Activated CD8-positive, alpha-beta memory T cell treated with anti-CD3 and anti-CD28 coated beads for 48 hours (primary cell): ENCODE measurements around the gene PLCXD3.
"Not testable (repeated sequence)": the region's sequence is repeated elsewhere in the genome, so short reads cannot be mapped to it uniquely, and the experiment has no call there.

Source experiments
- DNase-seq, 3 experiments: peaks; one replicate each; pipeline ENCODE4 v3.0.0-alpha.2; 2020; ENCODE audit warnings: low read depth in 2 of 3, low spot score in 2 of 3

PLCXD3 gene

DNA sequence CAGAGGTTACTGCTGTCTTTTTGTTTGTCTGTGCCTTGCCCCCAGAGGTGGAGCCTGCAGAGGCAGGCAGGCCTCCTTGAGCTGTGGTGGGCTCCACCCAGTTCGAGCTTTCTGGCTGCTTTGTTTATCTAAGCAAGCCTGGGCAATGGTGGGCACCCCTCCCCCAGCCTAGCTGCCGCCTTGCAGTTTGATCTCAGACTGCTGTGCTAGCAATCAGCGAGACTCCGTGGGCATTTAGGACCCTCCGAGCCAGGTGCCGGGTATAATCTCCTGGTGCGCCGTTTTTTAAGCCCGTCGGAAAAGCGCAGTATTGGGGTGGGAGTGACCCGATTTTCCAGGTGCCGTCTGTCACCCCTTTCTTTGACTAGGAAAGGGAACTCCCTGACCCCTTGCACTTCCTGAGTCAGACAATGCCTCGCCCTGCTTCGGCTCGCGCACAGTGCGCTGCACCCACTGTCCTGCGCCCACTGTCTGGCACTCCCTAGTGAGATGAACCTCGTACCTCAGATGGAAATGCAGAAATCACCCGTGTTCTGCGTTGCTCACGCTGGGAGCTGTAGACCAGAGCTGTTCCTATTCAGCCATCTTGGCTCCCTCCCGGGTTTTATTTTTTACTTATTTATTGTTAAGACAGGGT, 16.8 kb downstream of the PLCXD3 start:
- DNase-seq = not testable (repeated sequence)

DNA sequence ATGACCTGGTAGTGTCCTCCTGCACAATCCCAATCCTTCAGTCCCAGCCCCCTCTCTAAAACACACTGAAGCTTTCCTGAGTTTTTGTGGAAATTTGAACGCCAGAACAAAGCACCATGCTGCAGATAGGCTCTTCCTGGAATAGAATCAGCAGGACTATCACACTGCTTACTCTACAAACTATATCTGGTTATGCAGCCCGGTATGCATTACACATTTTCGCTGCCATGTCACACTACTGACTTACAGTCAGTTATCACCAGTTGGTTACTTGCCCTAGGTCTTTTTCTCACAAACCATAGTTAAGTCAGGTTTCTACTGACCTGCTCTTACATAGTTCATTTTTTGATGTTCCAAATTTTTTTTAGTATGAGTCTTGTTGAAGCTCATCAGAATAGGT, 24.9 kb downstream of the PLCXD3 start:
- DNase-seq = no peak

DNA sequence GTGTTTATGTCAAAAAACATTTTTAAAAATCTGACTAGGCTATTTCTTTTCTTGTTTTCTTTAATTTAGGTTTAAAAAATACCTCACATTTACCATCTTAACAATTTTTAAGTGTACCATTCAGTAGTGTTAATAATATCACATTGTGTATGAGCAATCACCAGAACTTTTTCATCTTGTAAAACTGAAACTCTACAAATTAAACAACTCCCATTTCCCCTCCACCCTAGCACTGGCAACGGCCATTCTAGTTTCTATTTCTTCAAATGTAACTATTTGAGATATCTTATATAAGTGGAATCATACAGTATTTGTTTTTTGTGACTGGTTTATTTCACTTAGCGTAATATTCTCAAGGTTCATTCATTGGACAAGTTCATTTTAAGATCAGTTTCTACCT, 27.7 kb downstream of the PLCXD3 start:
- DNase-seq = no peak

DNA sequence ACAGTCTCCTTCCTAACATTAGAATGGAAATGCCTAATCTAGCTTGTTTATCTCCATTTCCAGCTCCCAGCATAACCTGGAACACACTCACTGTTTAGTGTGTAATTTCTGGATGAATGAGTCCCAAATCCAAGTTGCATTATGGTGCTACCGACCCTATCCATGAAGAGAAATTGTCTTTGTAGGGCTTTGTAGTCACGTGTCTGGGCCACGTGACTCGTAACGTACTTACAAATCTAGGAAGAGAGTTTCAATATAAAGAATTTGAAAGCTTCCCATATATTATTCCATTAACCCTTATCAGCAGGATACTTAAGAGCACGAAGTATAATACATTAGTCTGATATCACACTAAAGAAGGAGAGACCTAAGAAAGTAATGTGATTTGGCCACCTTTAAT, 28.2 kb downstream of the PLCXD3 start:
- no peak for DNase-seq

DNA sequence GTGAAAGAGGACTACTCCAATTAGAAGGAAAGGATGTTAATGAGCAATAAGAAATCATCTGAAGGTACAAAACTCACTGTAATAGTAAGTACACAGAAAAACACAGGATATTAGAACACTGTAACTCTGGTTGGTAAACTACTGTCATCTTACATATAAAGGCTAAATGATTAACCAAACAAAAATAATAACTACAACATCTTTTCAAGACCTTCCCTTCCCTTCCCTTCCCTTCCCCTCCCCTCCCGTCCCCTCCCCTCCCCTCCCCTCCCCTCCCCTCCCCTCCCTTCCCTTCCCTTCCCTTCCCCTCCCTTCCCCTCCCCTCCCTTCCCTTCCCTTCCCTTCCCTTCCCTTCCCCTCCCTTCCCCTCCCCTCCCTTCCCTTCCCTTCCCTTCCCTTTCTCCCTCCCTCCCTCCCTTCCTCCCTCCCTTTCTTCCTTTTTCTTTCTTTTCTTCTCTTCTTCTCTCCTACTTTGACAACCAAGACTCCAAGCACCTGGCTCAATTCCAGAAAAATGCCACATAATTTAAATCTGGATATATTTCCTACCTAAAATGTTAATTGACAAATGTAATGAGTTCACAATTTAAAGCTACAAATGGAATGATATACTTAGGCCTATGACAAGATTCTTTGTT, 38.7 kb downstream of the PLCXD3 start:
- not testable (repeated sequence) for DNase-seq

DNA sequence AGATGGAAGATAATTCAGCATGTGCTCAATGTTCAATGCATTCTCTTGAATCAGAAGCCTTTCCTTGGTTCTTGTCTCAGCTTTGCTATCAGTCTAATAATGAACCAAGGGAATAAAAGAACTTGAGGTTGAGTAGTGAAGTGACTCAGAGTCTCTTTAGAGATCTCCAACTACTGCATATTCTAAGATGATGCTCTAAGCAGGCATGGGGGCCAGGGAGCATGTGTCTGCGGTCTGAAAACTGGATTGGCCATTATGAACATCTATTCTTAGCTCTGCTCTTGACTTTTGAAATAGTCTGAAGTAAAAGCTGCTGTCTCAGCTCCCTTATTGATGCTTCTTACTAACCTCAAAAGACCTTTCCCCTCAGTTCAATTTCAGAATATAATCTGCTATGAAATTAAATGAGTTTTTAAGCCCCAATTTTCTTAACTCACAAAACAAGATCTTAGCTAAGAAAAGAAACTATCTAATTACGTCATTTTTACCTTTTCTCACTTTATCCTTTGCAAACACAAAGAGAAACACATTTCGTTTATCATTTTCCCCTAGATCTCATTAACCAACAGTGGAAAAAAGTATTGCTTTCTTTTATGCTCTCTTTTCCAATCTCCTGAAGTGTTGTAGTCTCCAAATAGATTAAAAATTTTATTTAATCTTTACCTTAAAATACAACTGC, 44.8 kb downstream of the PLCXD3 start:
- no peak for DNase-seq

DNA sequence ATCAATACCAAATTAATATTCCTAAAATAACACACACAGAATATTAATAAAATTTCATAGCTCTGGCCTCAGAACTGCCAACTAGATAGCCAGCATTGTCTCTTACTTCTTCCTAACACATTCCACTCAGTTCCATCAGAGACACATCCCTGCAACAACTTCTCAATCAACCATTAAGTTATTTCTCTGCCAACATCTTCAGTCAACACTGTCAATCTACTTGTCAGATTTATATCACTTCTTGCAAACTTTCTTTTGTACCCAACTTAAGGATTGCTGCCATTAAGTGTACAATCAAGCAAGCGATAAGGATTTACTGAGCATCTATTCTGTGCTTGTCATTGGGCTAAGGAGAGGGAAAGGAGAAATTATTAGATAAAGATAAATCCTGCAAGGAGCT, 50.8 kb downstream of the PLCXD3 start:
- DNase-seq = no peak

DNA sequence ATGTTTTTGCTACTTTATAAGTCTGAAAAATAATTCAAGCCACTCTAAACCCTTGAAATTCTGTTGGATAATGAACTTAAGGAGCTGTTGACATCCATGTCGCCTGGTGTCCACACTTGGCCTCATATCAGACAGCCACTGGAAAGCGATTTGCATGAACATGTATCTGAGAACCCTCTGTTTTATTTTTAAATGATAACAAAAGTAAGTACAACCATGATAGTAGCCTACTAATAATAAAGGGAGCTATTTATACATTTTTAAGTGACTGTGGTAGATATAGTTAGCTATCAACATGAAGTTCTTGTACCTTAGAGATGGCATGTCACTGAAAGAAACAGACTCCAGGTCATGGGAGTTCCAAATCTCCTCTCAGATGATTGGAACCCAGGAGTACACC, 53.3 kb downstream of the PLCXD3 start:
- DNase-seq = no peak

DNA sequence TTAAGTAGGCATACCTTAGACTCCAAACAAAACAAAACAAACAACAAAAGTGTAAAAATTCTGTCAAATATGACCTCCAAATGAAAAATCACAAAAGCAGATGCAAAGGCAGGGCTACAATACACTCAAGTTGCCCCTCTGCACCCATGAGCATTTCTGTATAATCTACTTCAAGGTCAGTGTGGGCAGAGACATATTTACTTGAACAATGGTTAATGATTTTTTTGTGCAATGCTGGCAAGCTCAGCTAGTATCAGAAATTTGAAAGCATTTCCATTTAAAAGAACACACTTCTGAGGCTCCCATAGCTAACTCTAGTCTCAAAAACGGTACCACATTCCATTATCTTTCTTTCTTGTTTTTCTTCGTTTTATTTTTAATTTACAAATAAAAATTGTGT, 57.9 kb downstream of the PLCXD3 start:
- DNase-seq = no peak

DNA sequence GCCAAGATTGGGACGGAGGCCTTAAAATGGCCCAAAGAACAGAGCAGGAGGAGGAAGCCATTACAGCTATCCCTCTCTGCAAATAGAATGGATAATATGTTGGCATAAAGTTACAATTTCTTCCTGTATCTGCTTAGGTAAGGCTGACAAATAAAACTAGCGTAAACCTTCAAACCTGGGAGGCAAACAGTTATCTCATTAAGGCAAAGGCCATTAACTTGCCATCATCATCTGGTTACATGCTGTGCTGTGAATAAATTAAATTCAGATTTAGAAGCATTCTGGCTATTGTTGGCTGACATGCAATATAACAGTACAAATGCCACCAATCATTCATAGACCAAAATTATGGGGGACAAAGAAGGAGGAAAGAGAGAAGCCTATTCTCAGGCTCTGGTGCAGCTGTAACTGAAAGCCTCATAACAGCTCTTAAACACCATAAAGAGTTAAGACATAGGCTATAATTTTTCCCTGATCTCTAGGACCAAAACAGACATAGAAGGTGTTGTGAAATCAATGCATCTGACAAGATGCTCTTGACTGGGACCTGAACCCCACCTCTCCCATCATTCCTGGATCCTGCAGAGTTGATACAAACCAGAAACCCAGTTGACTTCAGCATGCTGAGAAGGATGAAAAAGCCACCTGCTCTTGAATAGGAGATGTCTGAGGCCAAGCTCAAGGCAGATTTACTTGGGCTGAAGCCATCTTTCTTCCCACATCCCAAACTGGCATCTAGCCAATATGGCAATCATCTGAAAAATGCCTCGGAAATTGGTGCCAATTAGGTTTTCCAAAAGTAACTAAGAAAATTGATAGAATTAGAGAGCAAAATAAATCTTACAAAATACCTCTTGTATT, 62.5 kb downstream of the PLCXD3 start:
- DNase-seq = no peak

DNA sequence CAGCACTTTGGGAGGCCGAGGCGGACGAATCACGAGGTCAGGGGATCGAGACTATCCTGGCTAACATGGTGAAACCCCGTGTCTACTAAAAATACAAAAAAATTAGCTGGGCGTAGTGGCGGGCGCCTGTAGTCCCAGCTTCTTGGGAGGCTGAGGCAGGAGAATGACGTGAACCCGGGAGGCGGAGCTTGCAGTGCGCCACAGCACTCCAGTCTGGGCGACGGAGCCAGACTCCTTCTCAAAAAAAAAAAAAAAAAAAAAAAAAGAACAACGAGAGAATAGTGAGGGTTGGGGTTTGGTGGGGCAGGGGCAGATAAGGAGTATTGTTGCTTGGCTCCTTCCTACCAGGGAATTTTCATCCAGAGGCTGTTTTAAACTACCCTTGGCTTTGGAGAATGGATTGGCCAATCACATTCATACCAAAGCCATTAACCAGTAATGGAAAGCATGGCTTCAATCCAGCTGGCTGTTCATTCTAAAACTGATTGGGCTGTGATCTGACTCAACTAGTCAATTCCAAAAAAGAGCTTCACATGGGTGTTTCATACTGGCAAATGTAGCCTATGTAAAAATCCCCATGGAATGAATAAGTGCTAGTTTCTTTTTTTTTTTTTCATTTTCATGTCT, 64.4 kb downstream of the PLCXD3 start:
- DNase-seq = no peak

DNA sequence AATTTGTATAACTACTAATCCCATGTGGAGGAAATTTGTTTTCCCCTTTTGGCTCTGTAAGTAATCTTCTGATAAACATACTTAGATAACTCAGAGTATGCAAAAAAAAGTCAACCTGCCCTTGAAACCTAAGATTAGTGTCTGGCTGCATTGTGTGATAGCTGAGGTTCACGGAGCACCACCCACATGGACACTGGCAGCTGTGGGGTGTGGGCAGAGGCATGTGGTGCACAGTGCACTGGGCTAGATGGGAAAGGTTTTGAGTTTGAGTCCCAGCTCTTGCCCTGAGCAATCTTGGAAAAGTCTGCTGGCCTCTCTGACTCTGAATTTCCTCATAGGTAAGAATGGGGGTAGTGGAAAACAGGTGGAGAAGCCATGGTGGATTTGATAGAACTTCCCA, 75.1 kb downstream of the PLCXD3 start:
- no peak for DNase-seq

DNA sequence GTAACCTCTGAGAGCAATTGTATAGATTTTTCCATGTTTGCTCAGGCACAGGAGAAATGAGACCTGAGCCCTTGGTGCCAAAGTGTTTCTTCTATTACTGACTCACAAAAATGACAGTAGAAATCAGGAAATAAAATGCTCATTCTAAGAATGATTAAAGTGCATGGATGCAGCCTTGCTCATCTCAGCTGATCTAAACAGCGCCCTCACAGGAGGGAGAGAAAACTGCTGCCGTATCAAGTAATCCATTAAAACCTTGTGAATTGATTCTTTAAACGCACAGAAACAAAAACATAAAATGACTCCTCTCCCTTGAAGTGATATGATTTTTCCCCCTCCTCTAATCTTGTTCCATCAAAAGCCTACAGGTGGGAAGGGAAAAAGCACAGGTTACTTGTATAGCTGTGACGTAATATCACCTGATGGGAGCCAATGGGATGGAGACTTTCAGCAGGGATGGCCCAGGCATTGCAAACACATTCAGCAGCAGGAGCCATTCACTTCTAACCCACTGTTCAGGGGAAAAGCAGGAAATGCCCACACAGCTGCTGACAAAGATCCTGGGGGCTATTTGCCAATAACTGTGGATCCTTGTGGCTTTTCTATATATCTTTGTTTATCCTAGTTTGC, 76.7 kb downstream of the PLCXD3 start:
- no peak for DNase-seq

DNA sequence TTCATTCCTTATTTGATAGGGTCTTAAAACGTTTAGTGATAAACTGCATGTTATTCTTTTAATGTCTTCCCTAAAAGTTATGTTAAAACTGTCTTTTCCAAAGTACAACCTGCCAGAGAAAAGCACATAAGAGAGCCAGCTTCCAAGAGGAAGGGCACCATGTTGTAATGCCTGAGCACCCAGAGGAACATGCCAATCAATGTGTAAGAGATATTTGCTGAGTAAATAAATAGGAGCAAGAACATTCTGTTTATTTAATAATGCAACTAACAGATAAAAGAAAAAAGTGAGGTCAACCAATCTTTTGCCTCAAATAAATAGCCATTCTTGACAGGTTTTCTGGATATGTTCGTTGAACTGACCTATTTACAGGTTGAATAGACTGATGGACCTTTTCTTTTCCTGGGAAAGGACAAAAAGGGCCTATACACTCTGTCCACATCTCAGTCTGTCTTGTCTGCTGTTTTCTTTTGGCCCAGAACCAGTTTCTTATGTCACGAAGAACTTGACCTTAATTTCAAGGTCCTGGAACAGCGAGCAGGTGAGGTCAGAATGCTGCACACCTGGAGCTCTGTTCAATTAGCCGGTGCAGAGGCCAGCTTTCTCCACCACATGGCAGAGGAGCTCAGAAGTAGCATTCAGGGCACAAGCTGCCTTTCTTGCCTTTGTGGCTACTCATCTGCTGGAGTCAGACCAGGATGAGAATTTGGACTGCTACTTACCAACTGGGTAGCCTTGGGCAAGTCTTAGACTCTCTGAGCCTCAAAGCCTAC, 77.7 kb downstream of the PLCXD3 start:
- no peak for DNase-seq

DNA sequence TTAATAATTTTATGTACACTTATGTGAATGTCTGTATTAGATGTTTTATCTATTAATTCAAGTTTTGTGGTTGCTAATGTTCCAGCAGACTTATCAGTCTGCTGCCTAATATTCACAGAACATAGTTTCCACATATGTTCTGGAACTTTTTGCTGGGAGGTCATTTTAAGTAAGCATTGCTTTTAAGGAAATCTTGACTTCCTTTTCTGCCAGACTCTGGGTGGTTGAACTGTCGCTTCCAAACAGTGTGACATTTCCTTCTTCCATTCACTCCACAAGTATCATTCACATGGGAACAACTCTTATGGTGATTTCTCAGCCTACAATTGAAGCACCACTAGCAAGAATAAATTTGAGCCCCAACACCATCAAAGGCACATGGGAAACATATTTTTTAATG, 82.9 kb downstream of the PLCXD3 start:
- no peak for DNase-seq

DNA sequence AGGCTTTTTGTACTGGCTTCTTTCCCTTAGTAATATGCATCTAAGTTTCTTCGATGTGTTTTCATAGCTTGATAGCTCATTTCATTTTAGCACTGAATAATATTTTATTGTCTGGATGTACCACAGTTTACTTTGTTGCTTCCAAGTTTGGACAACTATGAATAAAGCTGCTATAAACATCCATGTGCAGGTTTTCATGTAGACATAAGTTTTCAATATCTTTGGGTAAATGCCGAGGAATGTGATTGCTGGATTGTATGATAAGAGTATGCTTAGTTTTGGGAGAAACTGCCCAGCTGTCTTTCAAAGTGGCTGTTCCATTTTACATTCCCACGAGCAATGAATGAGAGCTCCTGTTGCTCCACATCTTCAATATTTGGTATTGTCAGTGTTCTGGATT, 84.7 kb downstream of the PLCXD3 start:
- DNase-seq = no peak

DNA sequence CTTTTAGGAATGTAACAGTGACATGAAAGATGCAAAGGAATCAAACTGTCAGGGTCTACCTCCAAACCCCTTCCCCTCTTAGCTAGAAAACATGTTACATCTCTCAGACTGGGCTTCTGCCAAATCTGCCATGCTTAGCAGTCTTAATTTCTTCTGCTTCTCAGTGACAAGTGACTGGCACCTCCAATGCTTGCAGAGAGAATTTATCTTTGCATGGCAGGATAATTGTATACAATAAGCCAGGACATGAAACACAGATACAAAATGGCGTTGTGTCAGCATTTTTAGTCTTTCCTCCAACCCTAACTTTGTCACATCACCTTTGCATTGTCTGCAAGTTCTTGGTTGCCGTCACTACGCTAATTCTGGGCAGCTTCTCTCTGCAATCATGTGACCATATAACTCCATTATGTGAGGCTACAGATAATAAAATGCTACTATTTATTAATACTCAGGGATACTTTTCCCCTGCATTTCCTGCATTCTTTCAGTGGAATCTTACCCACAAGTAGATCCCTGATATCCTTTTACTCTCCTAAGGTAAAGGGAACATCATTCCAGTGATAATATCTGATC, 89.8 kb downstream of the PLCXD3 start:
- no peak for DNase-seq

DNA sequence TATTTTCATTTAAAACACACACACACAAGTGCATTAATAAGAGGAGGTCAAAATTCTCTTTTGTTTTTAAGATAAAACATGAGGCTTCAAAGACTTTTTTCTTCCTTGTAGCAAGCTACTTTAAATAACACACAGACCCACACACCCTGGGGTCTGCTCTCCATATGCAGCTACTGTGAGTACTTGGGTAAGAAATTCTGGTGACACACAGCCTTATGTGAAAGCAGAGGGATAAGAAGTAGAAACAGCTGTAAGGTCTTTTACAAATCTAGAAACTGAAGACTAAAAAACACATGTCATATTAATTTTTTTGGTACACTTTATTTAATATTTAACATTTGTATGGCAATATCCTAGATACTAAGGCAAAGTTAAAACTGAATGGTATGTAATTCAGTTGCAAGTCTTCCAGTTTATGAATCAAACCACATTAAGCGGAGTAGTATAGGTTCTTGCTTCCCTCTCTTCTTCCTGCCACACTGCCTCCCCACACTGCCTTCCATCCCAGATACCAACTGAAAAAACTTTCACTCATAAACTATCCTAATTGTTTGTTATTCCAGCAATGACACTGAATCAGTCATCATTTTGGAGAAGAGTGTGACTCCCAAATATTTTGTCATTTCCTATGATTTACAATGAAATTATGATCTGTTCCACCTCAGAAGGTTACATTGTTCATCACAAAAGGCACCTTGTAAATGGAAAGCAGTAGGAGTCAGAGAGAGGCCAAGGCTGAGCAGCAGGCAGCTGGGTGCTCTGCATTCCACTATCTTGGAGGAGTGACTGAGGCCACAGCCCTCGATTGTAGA, 92.0 kb downstream of the PLCXD3 start:
- no peak for DNase-seq

DNA sequence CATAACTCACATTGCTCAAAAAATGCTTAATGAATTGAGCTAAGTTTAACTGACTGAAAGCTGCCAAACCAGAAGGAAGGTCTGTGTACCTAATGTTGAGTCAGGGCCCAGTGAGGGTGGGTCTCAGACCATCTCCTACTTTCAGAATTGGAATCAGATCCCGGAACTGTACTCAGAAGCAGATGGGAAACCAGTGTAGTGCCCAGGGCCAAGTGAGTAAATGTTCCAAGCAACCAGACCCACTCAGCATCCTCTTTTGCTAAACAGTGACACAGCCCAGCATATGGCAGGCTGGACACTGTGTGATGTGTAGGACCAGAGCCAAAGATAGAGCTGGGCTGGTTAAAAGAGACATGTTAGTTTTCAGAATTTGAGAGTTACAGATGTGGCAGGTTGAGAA, 94.1 kb downstream of the PLCXD3 start:
- no peak for DNase-seq
